Measurements from ENCODE around the gene LLGL2.

LLGL2 gene

DNA sequence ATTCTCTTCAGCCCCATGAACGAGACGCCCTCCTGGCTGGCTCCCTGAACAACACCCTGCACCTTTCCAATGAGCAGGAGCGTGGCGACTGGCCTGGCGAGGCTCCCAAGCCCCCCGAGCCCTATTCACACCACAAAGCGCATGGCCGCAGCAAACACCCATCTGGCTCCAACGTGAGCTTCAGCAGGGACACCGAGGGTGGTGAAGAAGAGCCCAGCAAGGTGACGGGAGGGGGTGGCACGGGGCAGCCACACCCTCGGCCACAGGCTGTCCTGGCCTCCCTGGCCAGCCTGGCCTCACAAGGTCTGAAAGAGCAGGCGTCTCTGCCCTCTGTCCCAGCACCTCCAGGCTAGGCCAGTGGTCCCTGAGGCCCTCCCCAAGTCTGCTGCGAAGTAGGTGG lies 33.8 kb upstream of the LLGL2 start:
- no peak for DNase-seq

DNA sequence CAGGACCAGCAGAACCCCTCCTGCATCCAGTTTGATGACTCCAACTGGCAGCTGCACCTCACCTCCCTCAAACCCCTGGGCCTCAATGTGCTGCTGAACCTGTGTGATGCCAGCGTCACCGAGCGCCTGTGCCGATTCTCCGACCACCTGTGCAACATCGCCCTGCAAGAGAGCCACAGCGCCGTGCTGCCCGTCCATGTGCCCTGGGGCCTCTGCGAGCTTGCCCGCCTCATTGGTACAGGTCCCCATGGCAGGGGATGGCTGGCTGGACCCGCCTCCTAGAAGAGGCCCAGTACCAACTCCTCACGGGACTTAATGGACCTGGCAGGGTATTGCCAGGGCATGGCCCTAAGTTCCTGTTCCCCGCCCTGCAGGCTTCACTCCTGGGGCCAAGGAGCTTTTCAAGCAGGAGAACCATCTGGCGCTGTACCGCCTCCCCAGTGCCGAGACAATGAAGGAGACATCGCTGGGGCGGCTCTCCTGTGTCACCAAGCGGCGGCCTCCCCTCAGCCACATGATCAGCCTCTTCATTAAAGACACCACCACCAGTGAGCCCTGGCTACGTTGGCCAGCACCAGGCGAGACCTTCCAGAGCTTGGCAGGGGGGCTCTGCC lies 32.8 kb upstream of the LLGL2 start:
- no peak for DNase-seq

- DNase-seq, result no peak
Measured at GRCh38 chr17:75493476-75494129, 31.9 kb upstream of the LLGL2 start.

DNA sequence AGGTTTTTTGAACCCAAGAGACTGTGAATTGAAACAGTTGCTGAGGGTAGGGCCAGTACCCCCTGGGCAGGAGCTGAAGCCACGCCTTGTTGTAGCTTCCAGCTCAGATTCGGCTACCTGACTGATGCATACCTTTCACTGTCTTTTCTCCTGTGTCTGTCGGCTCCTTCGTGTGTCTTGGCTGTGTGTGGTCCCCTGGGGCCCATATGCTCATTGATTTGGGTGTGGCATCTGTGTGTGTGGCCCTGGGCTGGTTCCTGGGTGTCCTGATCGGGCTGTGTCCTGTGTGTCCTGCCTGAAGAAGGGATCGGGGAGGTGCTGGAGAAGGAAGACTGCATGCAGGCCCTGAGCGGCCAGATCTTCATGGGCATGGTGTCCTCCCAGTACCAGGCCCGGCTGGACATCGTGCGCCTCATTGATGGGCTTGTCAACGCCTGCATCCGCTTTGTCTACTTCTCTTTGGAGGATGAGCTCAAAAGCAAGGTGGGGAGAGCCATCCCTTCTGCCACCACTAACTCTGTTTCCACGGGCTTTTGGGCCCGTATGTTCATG lies 31.1 kb upstream of the LLGL2 start:
- no peak for DNase-seq

- DNase-seq, result no peak
Measured at GRCh38 chr17:75496005-75496404, 29.5 kb upstream of the LLGL2 start.

GRCh38 chr17:75498039-75498725 lies 27.3 kb upstream of the LLGL2 start:
- DNase-seq, result no peak

- DNase-seq, result no peak
Measured at GRCh38 chr17:75498726-75499213, 26.7 kb upstream of the LLGL2 start.

DNA sequence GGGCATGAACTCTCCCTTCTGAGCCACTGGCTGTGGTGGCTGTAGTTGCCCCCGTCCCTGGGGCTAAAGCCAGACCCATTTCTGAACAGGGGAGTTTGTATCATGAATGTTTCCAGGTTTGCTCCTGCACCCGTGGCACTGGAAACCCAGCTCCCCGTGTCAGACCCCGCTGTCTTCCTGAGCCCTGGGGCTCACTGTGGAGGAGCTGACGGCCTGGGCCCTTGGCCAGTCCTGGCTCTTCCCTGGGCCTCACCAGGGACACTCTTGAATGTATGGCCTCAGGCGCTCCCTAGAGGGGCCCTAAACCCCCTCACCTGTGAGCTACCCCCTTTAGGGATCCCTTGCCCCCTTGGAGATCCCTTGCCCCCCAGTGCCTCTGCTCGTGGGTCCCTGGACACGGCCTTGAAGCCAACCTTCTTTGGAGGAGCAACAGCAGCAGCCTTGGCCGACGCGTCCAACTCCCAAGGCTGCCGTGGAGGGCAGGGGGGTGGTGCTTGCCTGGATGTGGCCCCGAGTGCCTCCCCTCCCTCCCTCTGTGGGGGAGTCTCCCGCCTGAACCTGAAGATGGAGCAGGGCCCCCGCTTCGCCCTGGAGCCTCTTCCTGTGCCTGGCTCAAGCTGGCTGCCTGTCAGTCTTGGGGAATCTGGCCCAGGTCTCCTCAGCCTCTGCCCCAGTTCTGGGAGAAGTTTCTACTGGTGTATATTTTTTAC lies 26.0 kb upstream of the LLGL2 start:
- no peak for DNase-seq

DNA sequence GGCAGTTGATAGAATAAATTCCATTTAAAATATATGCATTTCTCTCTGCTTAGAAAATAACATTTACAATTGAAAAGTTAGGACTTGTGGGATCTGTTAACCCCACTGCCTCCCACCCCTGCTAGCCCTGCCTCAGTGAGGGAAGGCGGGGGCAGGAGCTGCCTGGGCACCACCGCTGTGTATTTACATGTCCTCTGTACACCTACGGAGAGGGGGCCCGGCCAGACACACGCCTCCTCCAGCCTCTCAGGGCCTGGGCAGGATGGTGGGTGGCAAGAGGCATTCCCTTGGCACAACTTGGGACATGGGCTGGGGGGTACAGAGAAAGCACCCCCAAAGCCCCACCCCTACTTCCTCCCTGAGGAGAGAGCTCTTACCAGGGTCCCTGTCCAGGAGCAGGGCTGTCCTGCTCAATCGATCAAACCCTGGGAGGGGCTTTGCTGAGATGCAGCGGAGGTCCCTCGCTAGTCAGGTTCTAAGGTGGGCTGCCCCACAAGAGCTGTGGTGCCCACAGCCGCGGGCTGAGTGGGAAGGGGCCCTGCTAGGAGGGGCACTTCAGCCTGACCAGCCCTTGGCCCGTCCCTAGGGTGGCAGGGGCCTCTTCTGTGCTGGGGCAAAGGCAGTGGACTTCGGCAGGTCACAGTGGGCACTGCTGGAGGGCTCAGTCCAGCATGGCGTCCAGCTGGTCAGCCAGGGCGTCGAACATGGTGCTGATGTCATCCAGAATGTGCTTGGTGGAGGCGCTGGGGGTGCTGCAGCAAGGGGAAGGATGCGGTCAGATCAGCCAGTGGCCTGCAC lies 24.9 kb upstream of the LLGL2 start:
- no peak for DNase-seq

DNA sequence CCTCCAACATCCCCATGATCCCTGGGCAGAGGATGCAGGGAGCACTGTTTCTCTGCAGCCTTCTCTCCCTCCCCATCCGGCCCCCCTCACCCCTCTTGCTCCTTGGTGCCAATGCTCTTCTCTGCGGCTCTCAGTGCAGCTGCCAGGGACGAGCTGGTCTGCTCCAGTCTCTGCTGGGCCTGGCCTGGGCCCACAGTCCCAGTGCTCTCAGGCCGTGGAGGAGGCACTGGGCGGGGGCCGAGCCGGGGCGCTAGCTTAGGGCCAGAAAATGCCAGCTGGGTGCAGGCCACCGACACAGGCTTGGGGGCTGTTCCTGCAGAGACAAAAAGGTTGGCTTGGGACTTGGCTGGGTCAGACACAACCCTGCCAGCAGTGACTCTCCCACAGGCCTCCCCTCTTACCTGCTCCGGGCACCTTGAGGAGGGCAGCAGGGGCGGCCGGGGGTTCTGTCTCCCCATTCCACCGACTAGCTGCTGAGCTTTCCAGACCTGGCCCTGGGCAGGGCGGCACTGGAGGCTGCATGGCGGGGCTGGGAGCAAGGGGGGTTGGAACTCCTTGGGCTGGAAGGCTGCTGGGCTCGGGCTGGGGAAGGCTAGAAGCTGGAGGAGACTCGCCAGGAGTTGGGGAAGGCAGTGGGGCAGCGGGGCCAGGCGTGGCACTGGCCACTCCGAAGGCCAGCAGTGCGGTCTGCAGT lies 24.0 kb upstream of the LLGL2 start:
- no peak for DNase-seq

DNA sequence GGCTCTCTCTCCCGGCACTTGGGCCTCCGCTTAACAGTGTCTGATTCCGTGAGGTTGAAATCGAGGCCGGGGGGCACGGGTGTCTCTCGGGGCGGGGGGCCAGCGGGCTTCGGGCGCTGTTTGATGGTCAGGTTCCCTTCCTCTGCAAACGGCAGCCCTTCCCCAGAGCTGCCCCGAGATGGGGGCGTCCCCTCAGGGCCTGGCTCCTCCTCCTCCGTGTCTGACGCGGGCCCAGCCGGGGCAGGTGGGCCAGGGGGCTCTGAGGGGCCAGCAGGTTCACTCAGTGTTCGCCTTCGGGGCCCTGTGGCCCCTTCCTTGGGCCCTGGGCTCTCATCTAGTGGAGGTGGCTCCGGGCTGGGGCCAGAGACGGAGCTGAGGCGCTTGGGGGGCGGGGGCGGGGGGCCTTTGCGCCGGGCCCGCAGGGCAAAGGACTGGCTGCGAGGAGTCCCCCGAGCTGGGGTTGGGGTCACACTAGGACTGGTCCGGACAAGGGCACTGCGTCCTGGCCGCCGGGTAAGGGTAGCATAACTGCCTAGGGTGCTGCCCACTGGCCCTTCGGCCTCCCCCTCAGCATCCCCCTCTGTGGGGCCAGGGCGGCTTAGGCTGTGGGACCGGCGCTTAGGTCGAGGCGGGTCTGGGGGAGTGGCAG lies 23.3 kb upstream of the LLGL2 start:
- DNase-seq, result no peak

- no peak for DNase-seq
Measured at GRCh38 chr17:75502721-75503329, 22.7 kb upstream of the LLGL2 start.

- no peak for DNase-seq
Measured at GRCh38 chr17:75503337-75503950, 22.1 kb upstream of the LLGL2 start.

GRCh38 chr17:75503976-75504346 lies 21.5 kb upstream of the LLGL2 start:
- no peak for DNase-seq

- no peak for DNase-seq
Measured at GRCh38 chr17:75504347-75505151, 20.9 kb upstream of the LLGL2 start.

DNA sequence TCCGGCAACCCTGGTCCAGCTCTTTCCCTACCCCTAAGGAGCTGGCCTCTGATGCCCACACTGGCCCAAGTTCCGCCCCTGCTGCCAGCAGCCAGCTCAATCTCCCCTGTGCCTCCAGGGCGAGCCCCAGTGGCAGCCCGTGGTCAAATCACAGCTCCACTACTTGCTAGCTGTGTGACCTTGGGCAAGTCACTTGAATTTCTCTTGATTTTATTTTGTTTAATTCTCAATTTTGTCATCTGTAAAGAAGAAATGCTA lies 20.4 kb upstream of the LLGL2 start:
- DNase-seq, result no peak

DNA sequence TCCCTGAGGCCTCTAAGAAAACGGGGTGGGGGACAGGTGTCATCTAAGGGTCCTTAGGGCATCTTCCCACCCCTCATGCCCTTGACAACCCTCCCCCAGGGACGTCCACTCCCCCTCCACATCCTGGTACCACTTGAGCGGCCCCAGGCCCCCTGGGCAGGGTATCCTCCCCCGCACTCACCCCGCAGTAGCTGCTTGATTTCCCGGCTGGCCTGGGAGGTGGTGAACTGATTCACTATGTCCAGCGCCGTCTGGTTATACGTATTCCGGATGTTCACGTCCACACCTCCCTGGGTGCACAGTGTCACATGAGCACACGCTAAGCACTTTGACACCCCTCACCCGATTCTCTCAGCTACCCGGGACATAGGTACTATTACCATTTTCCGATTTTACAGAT lies 19.9 kb upstream of the LLGL2 start:
- DNase-seq, result no peak

- DNase-seq, result no peak
Measured at GRCh38 chr17:75506134-75506533, 19.4 kb upstream of the LLGL2 start.

DNA sequence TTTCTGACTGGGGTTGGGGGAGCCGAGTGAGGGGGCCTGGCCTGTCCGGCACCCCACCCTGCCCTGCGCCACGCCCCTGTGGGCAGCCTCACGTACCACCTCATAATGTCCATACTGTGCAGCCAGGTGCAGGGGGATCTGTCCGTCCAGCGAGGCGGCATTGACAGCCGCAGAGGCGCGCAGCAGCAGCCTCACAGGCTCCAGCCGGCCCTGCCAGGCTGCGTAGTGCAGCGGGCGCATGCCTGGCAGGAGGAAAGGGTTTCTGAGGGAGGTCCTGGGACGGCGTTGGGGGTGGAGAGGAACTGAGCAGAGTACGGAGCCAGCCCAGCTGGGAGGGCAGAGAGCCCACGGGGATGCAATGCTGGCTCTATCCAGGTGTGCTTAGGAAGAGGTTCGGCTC lies 18.6 kb upstream of the LLGL2 start:
- no peak for DNase-seq
